SK-N-SH (cell line): ENCODE measurements around the gene LRRC49. TPM values are rescaled to one million over a fixed set of nuclear protein-coding genes. Genes with fewer than 3 reads are reported as not detected.
A peak's percentile ranks its signal among the peaks of the same experiment; 100 is the strongest.

Experiments used
- CTCF ChIA-PET: fragments of 300-600, 350-600 bp; formaldehyde crosslinking; extraction: SDS; loops from one replicate; lab custom pipeline; 2021; lab: Yijun Ruan, JAX
- POLR2A ChIA-PET: fragments of 350-600 bp; sonication (Branson Sonifier 250); formaldehyde crosslinking; extraction: SDS; loops from one replicate; lab custom pipeline; 2020; ENCODE audit warnings: antibody characterized with exemption, inconsistent platforms; lab: Yijun Ruan, JAX
- DNase-seq: peaks from one replicate; pipeline ENCODE4 v3.0.0; 2012
- H2AFZ ChIP-seq: fragments of 200-600 bp; sonication (generic); 2 replicates; pipeline ENCODE4 v1.8.1; 2016; ENCODE audit warnings: antibody characterized with exemption, mild to moderate bottlenecking, low read depth
- H3F3A ChIP-seq: fragments of 200-600 bp; sonication (generic); replicated peaks from 2 replicates; pipeline ENCODE3; 2016; ENCODE audit warnings: antibody characterized with exemption, mild to moderate bottlenecking; ENCODE audit not compliant: insufficient read depth
- H3K27ac ChIP-seq, 2 experiments: fragments of 200-500 bp in 1 of 2; fragments of 200-600 bp in 1 of 2; sonication (Bioruptor generic) in 1 of 2; sonication (generic), shearing (Covaris generic) in 1 of 2; 2 replicates each; pipeline versions ENCODE4 v1.5.1 to v1.6.1; 2014 to 2016; ENCODE audit warnings: low read depth in 2 of 2, inconsistent platforms in 1 of 2, low read length in 1 of 2, mild to moderate bottlenecking in 1 of 2, mixed read lengths in 1 of 2
- H3K27me3 ChIP-seq: fragments of 200-600 bp; sonication (generic), shearing (Covaris generic); 2 replicates; pipeline ENCODE4 v1.6.1; 2016; ENCODE audit warnings: mixed run types; ENCODE audit not compliant: insufficient read depth
- H3K36me3 ChIP-seq, 2 experiments: fragments of 200-500 bp in 1 of 2; fragments of 200-600 bp in 1 of 2; sonication (Bioruptor generic) in 1 of 2; sonication (generic) in 1 of 2; replicated peaks in 1 of 2; 2 replicates each; pipeline versions ENCODE3 to v1.5.1; 2014 to 2016; ENCODE audit warnings: low read length in 1 of 2, mild to moderate bottlenecking in 1 of 2; ENCODE audit not compliant: insufficient read depth in 2 of 2, control insufficient read depth in 1 of 2
- H3K4me1 ChIP-seq, 2 experiments: fragments of 200-500 bp in 1 of 2; fragments of 200-600 bp in 1 of 2; sonication (Bioruptor generic) in 1 of 2; sonication (generic), shearing (Covaris generic) in 1 of 2; 2 replicates each; pipeline versions ENCODE4 v1.5.1 to v1.6.1; 2014 to 2016; ENCODE audit warnings: low read depth in 1 of 2, low read length in 1 of 2, mixed run types in 1 of 2; ENCODE audit not compliant: insufficient read depth in 2 of 2, control insufficient read depth in 1 of 2
- H3K4me2 ChIP-seq: fragments of 200-600 bp; sonication (generic), shearing (Covaris generic); 2 replicates; pipeline ENCODE4 v1.6.1; 2017; ENCODE audit warnings: mixed run types
- H3K4me3 ChIP-seq, 2 experiments: fragments of 200-500 bp in 1 of 2; fragments of 200-600 bp in 1 of 2; sonication (Bioruptor generic) in 1 of 2; sonication (generic), shearing (Covaris generic) in 1 of 2; 2 replicates each; pipeline versions ENCODE4 v1.5.1 to v1.8.1; 2014 to 2016; ENCODE audit warnings: low read depth in 2 of 2, inconsistent platforms in 1 of 2, low read length in 1 of 2, mild to moderate bottlenecking in 1 of 2, mixed read lengths in 1 of 2, moderate library complexity in 1 of 2
- H3K79me2 ChIP-seq: fragments of 200-600 bp; sonication (generic); 2 replicates; pipeline ENCODE4 v1.8.1; 2017; ENCODE audit warnings: mild to moderate bottlenecking; ENCODE audit not compliant: insufficient read depth
- H3K9ac ChIP-seq: fragments of 200-600 bp; sonication (generic); 2 replicates; pipeline ENCODE4 v1.6.1; 2017; ENCODE audit warnings: mixed run types
- H3K9me2 ChIP-seq: fragments of 200-600 bp; sonication (generic); 2 replicates; pipeline ENCODE4 v1.6.1; 2017; ENCODE audit warnings: mixed run types
- H3K9me3 ChIP-seq: fragments of 200-600 bp; sonication (generic); 2 replicates; pipeline ENCODE4 v1.6.1; 2017; ENCODE audit warnings: mixed run types, mild to moderate bottlenecking, moderate library complexity
- H4K20me1 ChIP-seq: fragments of 200-600 bp; sonication (generic); 2 replicates; pipeline ENCODE4 v1.6.1; 2017; ENCODE audit warnings: mild to moderate bottlenecking, mixed run types; ENCODE audit not compliant: insufficient read depth
- CHD2 ChIP-seq: fragments of 150-350 bp; IDR thresholded peaks from 2 replicates; pipeline ENCODE4 v1.6.1; 2018; ENCODE audit warnings: low read length; ENCODE audit not compliant: partially characterized antibody
- ELF1 ChIP-seq: IDR thresholded peaks from 2 replicates; pipeline ENCODE4 v1.4.0; 2012
- FOXJ3 ChIP-seq: sonication (generic); formaldehyde crosslinking; IDR thresholded peaks from 2 replicates; pipeline ENCODE4 v1.5.1; 2020; ENCODE audit warnings: mild to moderate bottlenecking, missing genetic modification reagents
- GABPA ChIP-seq: IDR thresholded peaks from 2 replicates; pipeline ENCODE4 v1.4.0; 2012; ENCODE audit warnings: low read depth, mild to moderate bottlenecking
- JUND ChIP-seq: IDR thresholded peaks from 2 replicates; pipeline ENCODE4 v1.4.0; 2012
- MAX ChIP-seq: IDR thresholded peaks from 2 replicates; pipeline ENCODE4 v1.4.0; 2012; ENCODE audit warnings: low read depth
- NFIC ChIP-seq: IDR thresholded peaks from 2 replicates; pipeline ENCODE4 v1.4.0; 2012; ENCODE audit warnings: borderline replicate concordance
- PBX3 ChIP-seq: IDR thresholded peaks from 2 replicates; pipeline ENCODE4; 2012
- RAD21 ChIP-seq: IDR thresholded peaks from 2 replicates; pipeline ENCODE4 v1.6.1; 2012; ENCODE audit warnings: mild to moderate bottlenecking, low read length
- RCOR1 ChIP-seq: fragments of 150-350 bp; IDR thresholded peaks from 2 replicates; pipeline ENCODE4 v1.6.1; 2017; ENCODE audit warnings: antibody characterized with exemption, low read length
- REST ChIP-seq: IDR thresholded peaks from 2 replicates; pipeline ENCODE4 v1.6.1; 2012; ENCODE audit warnings: mild to moderate bottlenecking, low read depth, low read length, moderate library complexity
- TEAD4 ChIP-seq: IDR thresholded peaks from 2 replicates; pipeline ENCODE4 v1.4.0; 2012; ENCODE audit warnings: mild to moderate bottlenecking, borderline replicate concordance; ENCODE audit not compliant: insufficient read depth
- USF1 ChIP-seq: IDR thresholded peaks from 2 replicates; pipeline ENCODE4 v1.4.0; 2012; ENCODE audit warnings: low read depth, borderline replicate concordance
- YY1 ChIP-seq: IDR thresholded peaks from 2 replicates; pipeline ENCODE4 v1.4.0; 2012; ENCODE audit warnings: low read depth, mild to moderate bottlenecking
- ZBTB33 ChIP-seq: IDR thresholded peaks from 2 replicates; pipeline ENCODE4 v1.4.0; 2012; ENCODE audit warnings: low read depth, borderline replicate concordance
- WGBS: methylation state at CpG from one replicate; pipeline ENCODE4 v1.1.6; 2017; ENCODE audit warnings: low lambda C conversion rate; 5-methylcytosine and 5-hydroxymethylcytosine counted together
- polyA plus RNA-seq, 3 experiments: library from polyadenylated mRNA; depleted of rRNA; stranded (reverse); fragments of >200 nt; gene quantifications; 2 replicates each; pipeline ENCODE4 v1.2.3, GENCODE V29; 2012

Gene LRRC49
- polyA plus RNA-seq, 1 of the 3 experiments (the other 2 are of a cell fraction): 7.2 TPM

- H4K20me1 ChIP-seq: no peaks in the 10 kb centered on the region
- H3K27ac ChIP-seq: peak overlapping the region; percentile 83 to 87
- H3K27me3 ChIP-seq: no peaks in the 10 kb centered on the region
- H3K4me1 ChIP-seq: peaks cover 30 to 31% of the 10 kb centered on the region in 2 experiments
- H3K4me3 ChIP-seq: peak overlapping the region in 1 of 2 experiments; percentile 26; a peak in 1 of 4 replicates
- DNase-seq: peak; percentile 63
- TF ChIP-seq REST (peak; percentile 74; the same call in 1 of the 2 replicates), YY1 (0 out of 2 replicates have a peak, but pooled peaks have one; percentile 21), USF1 (peak; percentile 65; the same call in 1 of the 2 replicates), CHD2 (no peak), MAX (no peak)
- no peaks in the 10 kb centered on the region for H3K9me3 ChIP-seq
- ChIA-PET POLR2A (interaction anchor here (1.0 to 2.9 kb wide), 3 partner anchors 10 to 23 kb away, joined by 3 to 21 read pairs (median 5); partner anchors contain the start of genes LARP6, LRRC49 and THAP10), CTCF (interaction anchor here (0.6 to 3.0 kb wide), 8 partner anchors 11 to 58 kb away, joined by 3 to 18 read pairs (median 3); no protein-coding TSS in a partner anchor)
- 45% methylated on average over 3 of the region's 3 CpGs for WGBS
- H3F3A ChIP-seq: peaks cover 21% of the 10 kb centered on the region
- no peaks in the 10 kb centered on the region for H3K36me3 ChIP-seq
- peak overlapping the region; percentile 67 for H3K4me2 ChIP-seq
- no peaks in the 10 kb centered on the region for H3K9me2 ChIP-seq
- no peak overlapping the region; the same call in 1 of the 2 replicates for H3K9ac ChIP-seq
- H3K79me2 ChIP-seq: no peaks in the 10 kb centered on the region
- H2AFZ ChIP-seq: no peak overlapping the region
These were observed 23.3 kb upstream of the LRRC49 start for GRCh38 chr15:70869346-70869745.

GRCh38 chr15:70870051-70870450, 22.6 kb upstream of the LRRC49 start:
- Histone ChIP-seq H3K27me3 (no peaks in the 10 kb centered on the region), H3K36me3 (no peaks in the 10 kb centered on the region), H3K9me3 (no peaks in the 10 kb centered on the region), H3K4me3 (peak overlapping the region in 1 of 2 experiments; percentile 26; a peak in 1 of 4 replicates), H3K79me2 (no peaks in the 10 kb centered on the region), H3K4me2 (peak overlapping the region; percentile 67), H3K9ac (no peak overlapping the region; the same call in 1 of the 2 replicates), H3K4me1 (peaks cover 31 to 35% of the 10 kb centered on the region in 2 experiments), H4K20me1 (no peaks in the 10 kb centered on the region), H2AFZ (no peak overlapping the region; the same call in 1 of the 2 replicates), H3F3A (peaks cover 25% of the 10 kb centered on the region), H3K9me2 (no peaks in the 10 kb centered on the region), H3K27ac (peak overlapping the region; percentile 83 to 87)
- DNase-seq: peak; percentile 47
- ChIA-PET POLR2A (interaction anchor here (1.4 to 2.9 kb wide), 2 partner anchors 16 to 22 kb away, joined by 5 to 21 read pairs; partner anchors contain the start of genes LARP6, LRRC49 and THAP10), CTCF (interaction anchor here (0.6 to 3.0 kb wide), 6 partner anchors 12 to 58 kb away, joined by 3 to 18 read pairs (median 5); partner anchors contain the start of gene LARP6)
- peak; percentile 58; the same call in 1 of the 2 replicates for TF ChIP-seq ZBTB33
- TF ChIP-seq JUND: peak; percentile 94
- no peak for TF ChIP-seq FOXJ3 (CRISPR knock-in tag)
- peak; percentile 77 for TF ChIP-seq NFIC
- TF ChIP-seq RCOR1: 0 out of 2 replicates have a peak, but pooled peaks have one; percentile 11
- no peak for TF ChIP-seq ELF1
- TF ChIP-seq YY1: peak; percentile 13; the same call in 1 of the 2 replicates
- TF ChIP-seq PBX3: peak; percentile 86
- TF ChIP-seq CHD2: no peak
- TF ChIP-seq TEAD4: peak; percentile 73; the same call in 1 of the 2 replicates
- peak; percentile 41; the same call in 1 of the 2 replicates for TF ChIP-seq MAX
- no peak for TF ChIP-seq GABPA
- no peak for TF ChIP-seq RAD21
